ENCODE data around the gene VSNL1. TPM values are rescaled to one million over a fixed set of nuclear protein-coding genes. Genes with fewer than 3 reads are reported as not detected.
A peak's percentile ranks its signal among the peaks of the same experiment; 100 is the strongest.

VSNL1 gene
- total RNA-seq: 65.6 TPM

- peak; percentile 79 for ATAC-seq
Observed at GRCh38 chr2:17540093-17540812, at the start of gene VSNL1. Gene VSNL1, plus strand, starts transcription at chr2:17540696. Its CDS starts 51,379 bp downstream, at chr2:17592075.

- peak; percentile 67 for ATAC-seq
Observed at GRCh38 chr2:17495590-17495989, 44.9 kb upstream of the VSNL1 start.

- ATAC-seq: no peak
Observed at GRCh38 chr2:17497718-17498117, 42.8 kb upstream of the VSNL1 start.

GRCh38 chr2:17506736-17507616 lies 33.5 kb upstream of the VSNL1 start:
- peak; percentile 50 for ATAC-seq

GRCh38 chr2:17515652-17516051 lies 24.8 kb upstream of the VSNL1 start:
- no peak for ATAC-seq

- ATAC-seq: no peak
Observed at GRCh38 chr2:17517481-17518211, 22.9 kb upstream of the VSNL1 start.

- ATAC-seq: peak; percentile 100
Observed at GRCh38 chr2:17518212-17519154, 22.0 kb upstream of the VSNL1 start, which contains the start of gene RAD51AP2. Gene RAD51AP2, minus strand, starts transcription at chr2:17518440. Its CDS starts 25 bp downstream, at chr2:17518415.

GRCh38 chr2:17519486-17519885 lies 21.0 kb upstream of the VSNL1 start:
- no peak for ATAC-seq

GRCh38 chr2:17520761-17521160 lies 19.7 kb upstream of the VSNL1 start:
- no peak for ATAC-seq

GRCh38 chr2:17521621-17522020 lies 18.9 kb upstream of the VSNL1 start:
- no peak for ATAC-seq

- ATAC-seq: no peak
Observed at GRCh38 chr2:17522303-17522702, 18.2 kb upstream of the VSNL1 start.

- ATAC-seq: no peak
Observed at GRCh38 chr2:17529771-17530170, 10.7 kb upstream of the VSNL1 start.

GRCh38 chr2:17533546-17533945 lies 7.0 kb upstream of the VSNL1 start:
- ATAC-seq: no peak

- no peak for ATAC-seq
Observed at GRCh38 chr2:17536416-17536815, 4.1 kb upstream of the VSNL1 start.

GRCh38 chr2:17538022-17538843 lies 2.3 kb upstream of the VSNL1 start:
- no peak for ATAC-seq

GRCh38 chr2:17538844-17539554 lies 1.5 kb upstream of the VSNL1 start:
- peak; percentile 87 for ATAC-seq

GRCh38 chr2:17539611-17540092 lies 844 bp upstream of the VSNL1 start:
- peak; percentile 48 for ATAC-seq

GRCh38 chr2:17540813-17541530 lies 476 bp downstream of the VSNL1 start:
- ATAC-seq: no peak

- no peak for ATAC-seq
Observed at GRCh38 chr2:17541531-17541950, 1.0 kb downstream of the VSNL1 start.
